Inflammatory macrophage treated with lipopolysaccharide for 1 hour (primary cell): Measurements from ENCODE around the gene R3HDM2.
"Not testable (repeated sequence)": the region's sequence is repeated elsewhere in the genome, so short reads cannot be mapped to it uniquely, and the experiment has no call there.

Experiments used
- DNase-seq, 2 donors: peaks; one replicate each; pipeline ENCODE4 v3.0.0-alpha.2; 2020 to 2022

Gene R3HDM2

DNA sequence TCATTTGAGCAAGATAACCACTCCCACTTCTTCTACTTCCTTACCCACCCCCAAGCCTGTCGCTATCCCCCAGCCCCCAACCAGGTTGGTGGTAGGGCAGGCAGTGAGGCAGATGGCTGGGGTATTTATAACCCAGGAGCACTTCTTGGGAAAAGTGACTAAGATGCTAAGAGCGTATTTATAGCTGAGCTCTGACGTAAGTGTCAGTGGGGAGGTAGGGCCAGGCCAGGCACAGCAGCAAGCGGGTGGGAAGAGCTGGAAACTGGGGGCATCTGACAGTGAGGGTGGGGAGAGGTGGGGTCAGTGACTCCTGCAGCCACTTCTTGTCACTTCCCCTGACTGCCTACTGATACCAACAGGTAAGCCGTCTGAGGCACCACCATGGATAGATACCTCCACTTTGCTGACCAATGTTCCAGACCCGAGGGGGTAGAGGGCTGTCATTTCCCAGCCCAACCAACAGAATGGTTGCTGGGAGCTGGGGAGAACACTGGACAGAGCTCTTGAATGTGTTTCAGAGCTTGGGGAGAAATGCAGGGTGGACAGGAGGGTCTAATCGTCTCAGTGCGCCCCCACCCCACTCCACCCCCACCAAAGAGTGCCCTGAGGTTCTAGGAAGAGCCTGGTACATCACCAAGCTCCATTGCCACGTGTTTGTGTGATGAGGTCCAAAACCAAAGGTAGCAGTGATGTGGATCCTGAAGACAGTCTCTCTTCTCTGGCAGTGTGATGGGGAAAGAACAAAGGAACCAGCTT, 21.5 kb upstream of the R3HDM2 start:
- DNase-seq: no peak

DNA sequence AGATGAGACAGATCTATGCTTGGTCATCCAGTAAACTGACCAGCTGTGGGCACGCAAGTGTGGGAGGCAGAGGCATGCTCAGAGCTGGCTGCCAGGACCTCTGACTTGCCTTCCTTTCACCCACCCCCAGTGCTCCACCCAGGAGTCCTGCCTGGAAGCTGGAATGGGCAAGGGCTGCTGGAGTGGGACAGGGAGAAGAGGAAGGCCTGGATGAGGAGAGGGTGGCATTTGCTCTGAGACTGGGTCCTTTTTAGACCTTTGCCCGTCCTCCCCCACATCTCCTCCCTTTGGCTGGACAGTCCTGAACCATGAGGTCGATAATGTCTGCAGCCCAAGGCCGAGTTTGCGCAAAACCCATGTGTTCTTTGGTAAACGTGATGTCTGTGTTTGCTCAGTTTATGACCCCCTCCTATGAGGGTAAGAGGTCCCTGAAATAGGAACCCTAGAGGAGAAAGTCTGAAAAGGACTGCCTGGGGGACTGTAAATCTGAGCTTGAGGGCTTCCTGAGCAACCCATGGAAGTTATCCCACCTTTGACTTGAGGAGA, 20.5 kb upstream of the R3HDM2 start:
- DNase-seq: no peak

DNA sequence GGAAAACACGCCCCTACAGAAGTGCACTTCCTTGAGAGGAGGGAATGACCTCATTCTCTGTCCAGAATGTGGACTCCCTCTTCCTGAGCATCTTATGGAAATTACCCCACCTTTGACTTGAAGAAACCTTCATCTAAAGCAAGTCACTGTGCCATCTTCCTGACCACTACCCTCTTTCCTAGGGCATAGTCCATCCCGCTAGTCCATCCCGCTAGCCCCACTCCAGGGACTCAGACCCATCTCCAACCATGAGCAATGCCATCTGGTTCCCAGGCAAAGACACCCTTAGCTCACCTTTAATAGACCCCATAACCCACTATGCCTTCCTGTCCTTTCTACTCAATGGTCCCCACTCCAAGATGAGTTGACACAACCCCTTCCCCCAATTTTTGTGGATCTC, 19.2 kb upstream of the R3HDM2 start:
- DNase-seq: no peak

DNA sequence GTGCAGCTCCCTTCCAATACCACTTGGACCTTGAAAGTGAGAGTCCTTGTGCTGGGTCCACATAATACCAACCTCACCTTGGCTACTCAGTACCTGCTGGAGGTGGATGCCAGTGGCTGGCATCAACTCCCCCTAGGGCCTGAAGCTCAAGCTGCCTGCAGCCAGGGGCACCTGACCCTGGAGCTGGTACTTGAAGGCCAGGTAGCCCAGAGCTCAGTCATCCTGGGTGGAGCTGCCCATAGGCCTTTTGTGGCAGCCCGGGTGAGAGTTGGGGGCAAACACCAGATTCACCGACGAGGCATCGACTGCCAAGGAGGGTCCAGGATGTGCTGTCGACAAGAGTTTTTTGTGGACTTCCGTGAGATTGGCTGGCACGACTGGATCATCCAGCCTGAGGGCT, 18.5 kb upstream of the R3HDM2 start:
- no peak for DNase-seq

DNA sequence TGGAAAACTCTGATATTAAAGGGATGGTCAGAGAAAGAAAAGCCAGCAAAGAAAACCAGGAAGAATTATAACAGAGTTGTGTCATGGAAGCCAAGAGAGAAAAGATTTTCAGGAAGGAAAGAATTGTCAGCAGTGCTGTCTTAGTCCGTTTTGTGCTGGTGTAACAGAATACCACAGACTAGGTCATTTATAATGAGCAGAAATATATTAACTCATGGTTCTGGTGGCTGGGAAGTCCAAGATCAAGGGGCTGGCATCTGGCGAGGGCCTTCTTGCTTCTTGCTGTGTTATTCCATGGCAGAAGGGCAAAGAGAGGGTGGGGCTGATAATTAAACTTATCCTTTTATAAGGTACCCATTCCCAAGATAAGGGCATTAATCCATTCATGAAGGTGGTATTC, 17.8 kb upstream of the R3HDM2 start:
- no peak for DNase-seq

DNA sequence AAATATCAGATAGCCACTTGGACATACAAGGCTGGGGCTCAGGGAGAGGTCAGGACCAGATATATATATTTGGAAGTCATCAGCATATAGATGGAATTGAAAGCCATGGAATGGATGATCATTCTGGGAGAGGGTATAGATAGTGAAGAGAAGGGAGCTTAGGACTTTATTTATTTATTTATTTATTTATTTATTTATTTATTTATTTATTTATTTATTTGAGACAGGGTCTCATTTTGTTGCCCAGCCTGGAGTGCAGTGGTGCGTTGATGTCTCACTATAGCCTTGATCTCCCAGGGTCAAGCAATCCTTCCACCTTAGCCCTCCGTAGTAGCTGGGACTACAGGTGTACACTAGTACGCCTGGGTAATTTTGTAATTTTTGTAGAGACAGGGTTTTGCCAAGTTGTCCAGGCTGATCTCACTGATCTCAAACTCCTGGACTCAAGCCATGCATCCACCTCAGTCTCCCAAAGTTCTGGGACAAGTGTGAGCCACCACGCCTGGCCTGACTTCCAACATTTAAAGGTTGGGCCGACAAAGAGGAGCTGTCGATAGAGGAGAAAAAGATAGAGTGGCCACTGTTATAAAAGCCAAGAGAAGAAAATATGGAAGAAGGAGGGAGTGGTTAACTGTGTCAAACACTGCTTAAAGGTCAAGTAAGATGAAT, 15.6 kb upstream of the R3HDM2 start:
- DNase-seq: no peak

DNA sequence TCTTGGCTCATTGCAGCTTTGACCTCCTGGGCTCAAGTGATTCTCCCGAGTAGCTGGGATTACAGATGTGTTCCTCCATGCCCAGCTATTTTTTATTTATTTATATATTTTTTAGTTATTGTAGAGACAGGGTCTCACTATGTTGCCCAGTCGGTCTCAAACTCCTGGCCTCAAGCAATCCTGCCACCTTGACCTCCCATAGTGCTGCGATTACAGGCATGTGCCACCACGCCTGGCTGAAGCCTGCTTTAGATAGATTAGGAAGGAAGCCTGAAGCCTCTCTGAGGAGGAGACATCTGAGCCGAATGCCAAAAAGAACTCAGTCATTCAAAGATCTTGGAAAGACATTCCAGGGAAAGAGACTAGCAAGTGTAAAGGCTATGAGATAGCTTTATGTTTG, 13.9 kb upstream of the R3HDM2 start:
- no peak for DNase-seq

DNA sequence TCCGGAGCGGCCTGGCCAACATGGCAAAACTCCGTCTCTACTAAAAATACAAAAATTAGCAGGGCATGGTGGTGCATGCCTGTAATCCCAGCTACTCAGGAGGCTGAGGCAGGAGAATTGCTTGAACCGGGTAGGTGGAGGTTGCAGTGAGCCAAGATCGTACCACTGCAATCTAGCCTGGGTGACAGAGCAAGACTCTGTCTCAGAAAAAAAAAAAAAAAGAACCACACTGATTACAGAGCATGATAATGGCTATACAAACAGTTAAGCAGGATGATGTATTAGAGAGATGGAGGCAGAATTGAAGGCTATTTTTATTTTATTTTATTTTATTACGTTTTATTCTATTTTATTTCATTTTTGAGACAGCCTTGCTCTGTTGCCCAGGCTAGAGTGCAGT, 13.5 kb upstream of the R3HDM2 start:
- DNase-seq: not testable (repeated sequence)

DNA sequence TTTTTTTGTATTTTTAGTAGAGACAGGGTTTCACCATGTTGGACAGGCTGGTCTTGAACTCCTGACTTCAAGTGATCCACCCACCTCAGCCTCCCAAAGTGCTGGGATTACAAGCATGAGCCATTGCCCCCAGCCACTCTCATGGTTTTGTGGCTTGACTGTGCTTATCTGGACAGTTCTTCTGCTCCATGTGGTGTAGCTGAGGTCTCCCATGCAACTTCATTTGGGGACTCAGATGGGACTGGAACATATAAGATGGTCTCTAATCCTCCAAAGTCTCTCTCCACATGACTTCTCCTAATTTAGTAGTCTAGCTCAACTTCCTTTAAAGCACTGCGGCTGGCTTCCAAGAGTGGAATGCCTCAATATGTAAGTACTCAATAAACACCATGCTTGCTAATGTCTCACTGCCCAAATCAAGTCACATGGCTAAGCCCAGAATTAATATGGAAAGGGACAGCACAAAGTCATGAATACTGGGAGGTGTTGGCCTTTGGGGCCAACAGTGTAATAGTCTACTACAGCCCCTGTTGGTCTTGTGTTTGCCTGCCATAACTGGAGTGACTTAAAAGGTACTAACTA, 11.1 kb upstream of the R3HDM2 start:
- DNase-seq: no peak

DNA sequence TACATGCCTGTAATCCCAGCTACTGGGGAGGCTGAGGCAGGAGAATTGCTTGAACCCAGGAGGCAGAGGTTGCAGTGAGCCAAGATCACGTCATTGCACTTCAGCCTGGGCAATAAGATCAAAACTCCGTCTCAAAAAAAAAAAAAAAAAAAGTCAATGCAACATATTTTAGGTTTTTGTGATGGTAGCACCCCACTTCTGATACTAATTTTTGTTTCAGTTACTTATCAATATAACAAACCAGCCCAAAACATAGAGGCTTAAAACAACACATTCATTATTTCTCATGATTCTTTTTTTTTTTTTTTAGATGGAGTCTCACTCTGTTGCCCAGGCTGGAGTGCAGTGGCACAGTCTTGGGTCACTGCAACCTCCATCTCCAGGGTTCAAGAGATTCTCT, 10.6 kb upstream of the R3HDM2 start:
- not testable (repeated sequence) for DNase-seq

DNA sequence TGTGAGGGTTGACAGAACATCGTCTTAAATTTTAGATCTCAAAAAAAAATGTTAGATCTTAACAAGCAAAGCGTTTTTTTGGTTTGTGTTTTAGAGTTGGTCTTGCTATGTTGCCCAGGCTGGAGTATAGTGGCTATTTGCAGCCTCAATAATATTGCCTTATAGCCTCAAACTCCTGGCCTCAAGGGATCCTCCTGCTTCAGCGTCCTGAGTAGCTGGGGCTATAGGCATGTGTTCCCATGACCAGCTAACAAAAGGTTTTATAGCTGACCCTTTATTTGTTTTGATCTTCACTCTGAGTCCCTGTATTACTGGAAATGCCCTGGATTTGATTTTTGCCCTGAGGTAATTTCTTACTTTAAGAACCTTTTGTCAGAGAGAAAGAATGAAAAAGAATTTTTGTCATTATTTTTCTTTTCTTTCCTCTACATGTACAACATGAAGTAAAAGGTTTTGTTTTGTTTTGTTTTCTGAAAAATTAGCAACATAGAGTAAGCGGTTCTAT, 9.0 kb upstream of the R3HDM2 start:
- DNase-seq: no peak

DNA sequence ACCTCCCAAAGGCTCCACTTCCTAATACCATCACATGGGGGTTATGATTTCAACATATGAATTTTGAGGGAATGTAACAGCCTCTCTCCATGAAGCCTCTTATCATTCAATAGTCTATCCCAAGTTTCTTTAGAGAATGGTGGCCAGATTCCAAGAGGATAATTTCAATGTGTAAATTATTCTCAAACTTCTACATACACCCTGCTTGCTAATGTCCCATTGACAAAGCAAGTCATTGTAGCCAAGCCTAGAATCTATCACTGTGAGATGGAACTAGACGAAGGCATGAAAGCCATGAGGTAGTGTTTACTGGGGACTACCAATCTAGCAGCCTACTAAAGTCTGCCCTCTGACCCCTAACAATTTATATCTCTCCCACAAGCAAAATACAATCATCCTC, 7.6 kb upstream of the R3HDM2 start:
- no peak for DNase-seq

DNA sequence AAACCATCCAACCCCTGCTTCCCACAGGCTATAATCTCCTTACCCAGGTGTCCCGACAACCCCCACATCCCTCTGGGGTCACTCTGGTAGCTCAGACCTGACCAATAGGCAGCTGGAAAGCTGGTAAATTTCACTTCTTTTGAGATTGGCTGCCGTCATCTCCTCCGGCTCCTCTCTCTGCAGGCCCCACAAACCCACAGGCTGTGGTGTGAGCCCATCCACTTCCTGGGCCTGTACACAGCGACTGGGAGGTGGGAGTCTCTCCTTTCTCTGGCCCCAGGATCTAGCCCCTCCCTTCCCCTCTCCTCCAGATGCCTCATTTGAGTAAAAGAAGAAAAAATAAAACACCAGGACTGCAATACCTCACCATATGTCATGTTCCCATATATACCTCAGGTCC, 4.5 kb upstream of the R3HDM2 start:
- DNase-seq: no peak

DNA sequence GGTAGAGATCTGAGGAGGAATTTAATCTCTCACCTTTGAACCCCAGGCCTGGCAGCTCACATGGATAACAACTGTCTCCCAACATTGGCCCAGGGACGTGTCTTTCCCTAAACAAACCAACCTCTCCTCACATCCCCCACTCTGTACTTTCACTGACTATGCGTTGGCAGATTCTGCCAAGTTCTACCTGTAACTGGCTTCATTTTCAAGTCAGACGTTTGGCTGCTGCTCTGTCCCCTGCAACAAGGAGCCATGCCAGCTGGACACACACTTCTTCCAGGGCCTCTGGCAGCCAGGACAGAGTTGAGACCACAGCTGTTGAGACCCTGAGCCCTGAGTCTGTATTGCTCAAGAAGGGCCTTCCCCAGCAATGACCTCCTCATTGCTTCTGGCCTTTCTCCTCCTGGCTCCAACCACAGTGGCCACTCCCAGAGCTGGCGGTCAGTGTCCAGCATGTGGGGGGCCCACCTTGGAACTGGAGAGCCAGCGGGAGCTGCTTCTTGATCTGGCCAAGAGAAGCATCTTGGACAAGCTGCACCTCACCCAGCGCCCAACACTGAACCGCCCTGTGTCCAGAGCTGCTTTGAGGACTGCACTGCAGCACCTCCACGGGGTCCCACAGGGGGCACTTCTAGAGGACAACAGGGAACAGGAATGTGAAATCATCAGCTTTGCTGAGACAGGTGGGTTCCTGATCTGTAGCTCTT, 3.8 kb upstream of the R3HDM2 start, which contains the start of gene INHBC:
Gene INHBC (plus strand): TSS at position 268 of the 707 bp plus-strand sequence. CDS start 103 bp downstream, at position 371.
- DNase-seq: no peak

DNA sequence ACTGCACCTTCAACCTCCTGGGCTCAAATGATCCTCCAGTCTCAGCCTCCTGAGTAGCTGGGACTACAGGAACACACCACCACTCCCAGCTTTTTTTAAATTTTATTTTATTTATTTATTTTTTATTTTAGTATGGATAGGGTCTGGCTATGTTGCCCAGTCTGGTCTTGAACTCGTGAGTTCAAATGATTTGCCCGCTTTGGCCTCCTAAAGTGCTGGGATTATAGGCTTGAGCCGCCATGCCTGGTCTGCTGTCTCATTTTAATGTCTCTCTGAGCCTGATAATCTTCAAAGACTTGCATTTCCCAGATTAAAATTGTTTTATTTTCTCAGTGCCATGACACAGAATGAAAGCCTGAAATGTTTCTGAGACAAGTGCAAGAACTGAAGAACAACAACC, 2.5 kb upstream of the R3HDM2 start:
- DNase-seq: no peak

DNA sequence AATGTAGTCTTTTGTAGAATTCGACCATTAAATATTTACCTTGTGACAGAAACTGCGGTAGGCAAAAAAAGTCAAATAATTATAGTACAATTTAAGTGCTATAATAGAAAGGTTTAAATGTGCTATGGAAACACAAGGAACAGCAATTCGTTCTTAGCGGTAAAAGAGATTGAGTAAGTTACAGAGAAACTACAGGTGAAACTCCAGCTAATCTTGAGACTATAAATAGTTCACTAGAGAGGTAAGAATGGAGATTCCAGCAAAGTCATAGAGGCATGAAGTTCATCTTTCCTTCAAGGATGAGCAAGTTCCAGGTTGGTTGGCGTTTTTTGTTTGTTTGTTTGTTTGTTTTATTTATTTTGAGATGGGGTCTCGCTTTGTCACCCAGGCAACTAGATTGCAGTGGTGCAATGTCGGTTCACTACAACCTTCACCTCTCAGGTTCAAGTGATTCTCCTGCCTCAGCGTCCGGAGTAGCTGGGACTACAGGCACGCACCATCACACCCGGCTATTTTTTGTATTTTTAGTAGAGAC, 878 bp upstream of the R3HDM2 start:
- no peak for DNase-seq

DNA sequence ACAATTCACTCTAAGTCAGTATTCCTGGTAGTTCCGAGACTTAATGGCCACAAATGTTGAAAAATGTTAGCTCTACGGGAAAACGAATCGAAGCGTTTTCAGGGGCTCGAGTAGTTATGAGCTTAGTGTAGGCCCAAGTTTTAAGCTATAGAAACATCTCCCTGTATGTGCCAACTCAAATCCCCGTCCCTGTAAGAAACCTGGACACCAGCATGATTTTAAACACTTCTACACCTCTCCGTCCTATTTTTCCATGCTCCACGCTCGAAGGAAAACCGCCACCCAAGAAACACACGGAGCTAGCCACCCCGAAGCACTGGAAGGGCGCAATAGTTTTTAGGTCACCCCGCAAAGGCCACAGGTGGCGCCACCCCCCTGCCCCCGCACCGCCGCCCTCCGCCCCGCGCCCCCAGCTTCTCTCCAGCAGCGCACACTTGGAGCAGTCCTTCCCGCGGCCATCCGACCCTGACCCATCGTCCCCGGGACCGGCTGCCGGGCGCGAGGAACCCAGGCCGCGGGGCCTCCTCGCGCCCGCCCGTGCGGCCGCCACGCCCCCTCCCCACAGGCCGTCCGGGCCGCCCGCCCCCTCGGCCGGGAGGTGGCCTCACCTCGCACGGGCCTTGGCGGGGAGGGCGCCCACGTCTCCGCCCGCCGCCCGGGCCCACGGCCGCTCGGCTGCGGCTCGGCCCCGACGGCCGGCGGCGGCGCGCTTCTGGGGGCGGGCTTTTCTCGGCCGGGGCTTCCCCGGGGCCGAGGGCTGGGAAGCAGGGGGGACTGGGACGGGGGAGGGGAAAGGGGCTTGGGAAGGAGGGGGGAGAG, 522 bp downstream of the R3HDM2 start:
- DNase-seq: peak; percentile 11 to 31

DNA sequence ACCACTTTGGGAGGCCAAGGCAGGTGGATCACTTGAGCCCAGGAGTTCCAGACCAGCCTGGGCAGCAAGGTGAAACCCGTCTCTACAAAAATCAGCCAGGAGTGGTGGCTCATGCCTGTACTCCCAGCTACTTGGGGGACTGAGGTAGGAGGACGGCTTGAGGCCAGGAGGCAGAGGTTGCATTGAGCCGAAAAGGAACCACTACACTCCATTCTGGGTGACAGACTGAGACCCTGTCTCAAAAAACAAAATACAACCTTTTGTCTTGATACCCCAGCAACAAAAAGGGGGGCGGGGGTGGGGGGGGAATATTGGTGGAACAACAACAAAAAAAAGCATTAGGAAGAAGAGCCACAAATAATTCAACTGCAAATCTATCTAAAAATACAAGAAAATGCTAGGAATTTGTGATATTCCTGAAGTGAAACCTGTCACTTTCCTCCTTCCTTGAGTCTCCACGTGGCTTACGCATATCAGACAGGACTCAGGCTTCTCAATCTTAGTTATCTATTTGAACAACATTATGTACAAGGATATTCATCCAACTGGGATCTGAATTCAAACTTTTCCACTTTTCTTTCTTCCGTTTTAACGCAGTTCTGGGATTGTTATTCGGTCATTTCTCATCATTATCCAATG, 1.3 kb downstream of the R3HDM2 start:
- peak in 1 of 2 donors; percentile 12 for DNase-seq

DNA sequence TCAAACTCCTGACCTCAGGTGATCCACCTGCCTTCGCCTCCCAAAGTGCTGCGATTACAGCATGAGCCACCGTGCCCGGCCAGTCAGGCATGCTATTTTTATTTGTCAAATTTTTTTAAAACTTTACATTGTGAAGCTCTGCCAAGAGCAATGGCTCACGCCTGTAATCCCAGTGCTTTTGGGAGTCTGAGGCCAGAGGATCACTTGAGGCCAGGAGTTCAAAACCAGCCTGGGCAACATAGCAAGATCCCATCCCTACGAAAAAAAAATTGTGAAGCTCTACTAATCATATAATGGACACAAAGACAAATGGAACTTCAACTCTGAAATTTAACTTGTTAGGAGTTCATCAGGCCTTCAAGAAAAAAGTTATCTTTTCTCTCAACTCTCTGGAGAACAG, 1.9 kb downstream of the R3HDM2 start:
- DNase-seq: no peak

DNA sequence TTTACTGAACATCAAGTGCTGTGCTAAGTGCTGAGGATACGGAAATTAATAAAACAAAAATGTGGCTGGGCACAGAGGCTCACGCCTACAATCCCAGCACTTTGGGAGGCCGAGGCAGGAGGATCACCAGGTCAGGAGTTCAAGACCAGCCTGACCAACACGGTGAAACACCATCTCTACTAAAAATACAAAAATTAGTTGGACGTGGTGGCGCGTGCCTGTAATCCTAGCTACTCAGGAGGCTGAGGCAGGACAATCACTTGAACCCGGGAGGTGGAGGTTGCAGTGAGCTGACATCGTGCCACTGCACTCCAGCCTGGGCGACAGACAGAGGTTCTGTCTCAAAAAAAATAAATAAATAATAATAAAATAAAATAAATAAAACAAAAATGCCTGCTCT, 3.9 kb downstream of the R3HDM2 start:
- not testable (repeated sequence) for DNase-seq

DNA sequence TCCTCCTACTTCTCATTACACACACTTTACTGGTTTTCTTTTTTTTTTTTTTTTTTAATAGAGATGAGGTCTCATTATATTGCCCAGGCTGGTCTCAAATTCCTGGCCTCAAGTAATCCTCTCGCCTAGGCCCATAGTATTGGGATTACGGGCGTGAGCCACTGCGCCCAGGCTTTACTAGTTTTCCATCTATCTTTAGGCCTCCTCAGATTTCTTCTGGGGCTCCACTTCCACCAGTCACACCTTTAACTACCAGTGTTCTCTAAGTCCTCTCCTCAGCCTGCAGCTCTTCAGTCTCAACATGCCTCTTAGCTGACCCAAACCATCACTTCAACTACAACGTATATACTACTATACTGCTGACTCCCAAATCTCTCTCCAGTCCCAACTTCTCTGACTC, 10.4 kb downstream of the R3HDM2 start:
- no peak for DNase-seq
